ENCODE measurements around the gene NR1H4.
"Not testable (repeated sequence)": the region's sequence is repeated elsewhere in the genome, so short reads cannot be mapped to it uniquely, and the experiment has no call there.

The NR1H4 gene

GRCh38 chr12:100573292-100574186 is 99.9 kb downstream of the NR1H4 start, which contains the start of gene GAS2L3:
Gene GAS2L3, plus strand, starts transcription at chr12:100573684. Its CDS starts 21,221 bp downstream, at chr12:100594905.
- DNase-seq (peak; percentile 71), ATAC-seq (peak; percentile 81)

- ATAC-seq (no peak), DNase-seq (no peak)
Measured at GRCh38 chr12:100574187-100575074, 100.8 kb downstream of the NR1H4 start.

- ATAC-seq (no peak), DNase-seq (no peak)
Measured at GRCh38 chr12:100576331-100577036, 102.8 kb downstream of the NR1H4 start.

- no peak for ATAC-seq
- DNase-seq, result no peak
Measured at GRCh38 chr12:100578923-100579322, 105.3 kb downstream of the NR1H4 start.

- no peak for DNase-seq
- ATAC-seq, result no peak
Measured at GRCh38 chr12:100579844-100580243, 106.2 kb downstream of the NR1H4 start.

- no peak for ATAC-seq
- no peak for DNase-seq
Measured at GRCh38 chr12:100584256-100584655, 110.6 kb downstream of the NR1H4 start.

- no peak for ATAC-seq
- no peak for DNase-seq
Measured at GRCh38 chr12:100591979-100592378, 118.3 kb downstream of the NR1H4 start.

GRCh38 chr12:100593490-100593889 is 119.8 kb downstream of the NR1H4 start:
- DNase-seq (no peak), ATAC-seq (no peak)

- DNase-seq (no peak), ATAC-seq (no peak)
Measured at GRCh38 chr12:100601626-100602025, 128.0 kb downstream of the NR1H4 start.

GRCh38 chr12:100602997-100603396 is 129.3 kb downstream of the NR1H4 start:
- not testable (repeated sequence) for ATAC-seq, DNase-seq

- no peak for ATAC-seq
- no peak for DNase-seq
Measured at GRCh38 chr12:100608776-100609175, 135.1 kb downstream of the NR1H4 start.

- DNase-seq, result no peak
- ATAC-seq, result no peak
Measured at GRCh38 chr12:100610666-100611430, 137.2 kb downstream of the NR1H4 start.

GRCh38 chr12:100612606-100613005 is 138.9 kb downstream of the NR1H4 start:
- ATAC-seq (no peak), DNase-seq (no peak)

Measured in stimulated activated naive CD8-positive, alpha-beta T cell treated with anti-CD3 and anti-CD28 coated beads, Interleukin-15, Interleukin-2, amounts not matched to agents 100 U/mL and 50 U/mL, for 24 hours (primary cell).